GM19452 (cell line): Measurements from ENCODE around the gene HDGF.

Experiments
- ATAC-seq: cut with Tn5 transposase; IDR thresholded peaks from one replicate; pipeline ENCODE4 v1.9.1; 2021; ENCODE audit not compliant: unreplicated experiment

The HDGF gene

DNA sequence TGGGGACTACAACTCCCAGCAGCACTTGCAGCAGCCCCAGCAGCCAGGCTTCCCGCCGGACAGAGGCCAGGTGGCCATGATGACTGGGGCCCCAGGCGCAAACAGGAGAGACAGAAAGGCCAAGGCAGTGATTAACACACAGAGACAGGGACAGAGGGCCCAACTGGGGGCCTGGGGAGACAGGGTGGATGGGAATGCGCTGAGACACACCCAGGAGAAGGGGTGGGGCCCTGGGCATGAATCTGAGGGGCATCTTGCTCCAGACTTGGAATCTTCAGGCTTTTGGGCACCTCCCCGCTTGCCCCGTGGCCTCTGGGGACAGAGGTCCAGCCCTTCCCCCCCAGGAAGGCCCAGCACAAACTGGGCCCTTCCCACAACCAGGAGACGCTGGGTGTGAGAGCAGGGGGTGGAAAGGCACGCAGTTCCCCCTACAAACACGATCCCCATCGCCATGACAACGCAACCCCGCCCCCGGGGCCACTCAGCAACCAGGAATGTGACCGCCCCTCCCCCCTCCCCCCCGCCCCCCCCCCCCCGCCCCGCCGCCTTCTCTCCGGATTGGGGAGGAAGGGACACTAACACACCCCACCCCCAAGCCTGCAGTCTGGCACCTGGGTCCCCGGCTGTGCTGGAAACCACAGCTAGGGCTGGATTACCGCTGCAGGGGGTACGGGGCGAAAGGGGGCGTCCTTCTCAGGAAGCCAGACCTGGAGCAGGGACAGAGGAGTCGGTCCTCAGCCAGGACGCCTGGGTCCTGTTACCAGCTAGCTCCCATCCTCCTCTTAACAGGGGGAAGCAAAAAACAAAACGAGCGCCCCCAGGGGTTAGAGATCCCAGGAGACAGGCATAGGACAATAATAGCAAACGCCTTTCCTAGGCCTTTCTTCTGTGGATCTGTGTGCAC lies 4.5 kb downstream of the HDGF start:
- no peak for ATAC-seq

DNA sequence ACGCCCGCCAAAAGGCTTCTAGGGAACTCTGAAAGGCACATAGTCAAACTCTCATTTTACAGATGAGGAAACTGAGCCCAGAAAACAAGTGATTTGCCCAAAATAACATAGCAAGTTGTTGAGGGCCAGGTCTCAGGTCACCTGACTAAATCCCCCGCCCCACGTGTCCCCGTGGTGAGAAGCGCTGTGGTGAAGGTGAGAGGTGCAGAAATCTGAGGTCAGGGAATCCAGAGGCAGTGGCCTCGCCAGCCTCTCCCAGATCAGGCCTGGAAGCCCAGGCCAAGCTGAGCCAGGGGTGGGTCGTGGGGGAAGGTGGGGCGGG lies 5.1 kb downstream of the HDGF start:
- ATAC-seq, result no peak

DNA sequence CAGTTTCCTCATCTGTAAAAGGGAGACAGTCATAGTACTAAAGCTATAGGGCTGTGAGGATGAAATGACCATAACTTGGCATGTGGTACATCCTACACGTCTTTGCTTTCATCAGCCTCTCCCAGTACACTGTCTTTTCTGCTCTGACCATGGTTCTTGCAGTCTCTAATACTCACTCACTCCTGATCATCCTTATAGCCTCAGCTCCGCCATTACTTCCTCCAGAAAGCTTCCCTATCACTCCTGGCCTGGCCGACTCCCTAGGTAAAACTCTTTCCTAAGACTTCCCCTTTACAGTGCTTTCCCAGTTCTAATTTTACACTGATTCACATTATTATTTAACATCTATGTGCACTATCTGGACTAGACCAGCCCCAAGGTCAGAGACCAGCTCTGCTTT lies 5.6 kb downstream of the HDGF start:
- ATAC-seq, result no peak

DNA sequence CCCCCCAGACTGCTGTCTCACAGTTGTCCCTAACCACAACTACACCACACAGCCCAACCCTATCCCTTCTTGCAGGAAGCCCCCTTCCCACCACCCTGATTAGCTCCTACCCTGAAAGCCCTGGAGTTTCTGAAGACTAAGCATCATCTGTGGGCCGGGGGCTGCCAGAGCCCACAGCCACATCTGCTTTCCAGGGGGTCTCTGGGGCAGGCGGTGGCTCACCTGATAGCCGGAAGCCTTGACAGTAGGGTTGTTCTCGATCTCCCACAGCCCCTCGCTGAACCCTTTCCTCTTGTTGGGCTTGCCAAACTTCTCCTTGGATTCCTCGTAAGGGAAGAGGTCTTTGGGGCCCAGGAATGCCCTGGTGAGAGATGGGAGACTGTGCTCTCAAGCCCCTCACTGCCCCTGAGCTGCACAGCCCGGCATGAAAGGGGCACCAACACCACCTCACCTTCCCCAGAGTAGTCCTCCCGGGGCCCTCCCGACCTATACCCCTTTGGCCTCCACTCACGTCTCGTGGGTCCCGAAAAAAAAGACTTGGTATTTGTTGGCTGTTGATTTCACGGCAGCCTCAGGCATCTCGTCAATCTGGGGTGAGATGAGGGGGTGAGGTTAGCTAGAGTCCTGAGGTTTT lies 6.6 kb downstream of the HDGF start:
- no peak for ATAC-seq

DNA sequence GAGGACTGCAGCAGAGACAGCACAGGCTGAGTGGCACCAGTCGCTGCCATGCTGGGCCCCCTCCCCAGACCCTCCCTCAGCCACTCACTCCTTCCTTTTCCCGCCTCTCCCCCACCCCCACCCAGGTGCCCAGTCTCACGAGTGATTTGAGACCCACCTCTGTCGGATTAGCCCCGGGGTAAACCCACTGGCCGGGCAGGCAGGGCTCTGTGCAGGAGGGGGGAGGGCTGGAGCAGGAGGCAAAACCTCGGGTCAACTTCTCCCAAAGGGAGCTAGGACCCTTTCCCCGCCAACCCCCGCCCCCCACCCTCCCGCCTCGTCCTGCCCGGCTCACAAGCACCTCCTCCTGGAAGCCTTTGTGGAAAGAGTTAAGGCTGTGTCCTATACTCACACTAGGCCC lies 7.1 kb downstream of the HDGF start:
- no peak for ATAC-seq

DNA sequence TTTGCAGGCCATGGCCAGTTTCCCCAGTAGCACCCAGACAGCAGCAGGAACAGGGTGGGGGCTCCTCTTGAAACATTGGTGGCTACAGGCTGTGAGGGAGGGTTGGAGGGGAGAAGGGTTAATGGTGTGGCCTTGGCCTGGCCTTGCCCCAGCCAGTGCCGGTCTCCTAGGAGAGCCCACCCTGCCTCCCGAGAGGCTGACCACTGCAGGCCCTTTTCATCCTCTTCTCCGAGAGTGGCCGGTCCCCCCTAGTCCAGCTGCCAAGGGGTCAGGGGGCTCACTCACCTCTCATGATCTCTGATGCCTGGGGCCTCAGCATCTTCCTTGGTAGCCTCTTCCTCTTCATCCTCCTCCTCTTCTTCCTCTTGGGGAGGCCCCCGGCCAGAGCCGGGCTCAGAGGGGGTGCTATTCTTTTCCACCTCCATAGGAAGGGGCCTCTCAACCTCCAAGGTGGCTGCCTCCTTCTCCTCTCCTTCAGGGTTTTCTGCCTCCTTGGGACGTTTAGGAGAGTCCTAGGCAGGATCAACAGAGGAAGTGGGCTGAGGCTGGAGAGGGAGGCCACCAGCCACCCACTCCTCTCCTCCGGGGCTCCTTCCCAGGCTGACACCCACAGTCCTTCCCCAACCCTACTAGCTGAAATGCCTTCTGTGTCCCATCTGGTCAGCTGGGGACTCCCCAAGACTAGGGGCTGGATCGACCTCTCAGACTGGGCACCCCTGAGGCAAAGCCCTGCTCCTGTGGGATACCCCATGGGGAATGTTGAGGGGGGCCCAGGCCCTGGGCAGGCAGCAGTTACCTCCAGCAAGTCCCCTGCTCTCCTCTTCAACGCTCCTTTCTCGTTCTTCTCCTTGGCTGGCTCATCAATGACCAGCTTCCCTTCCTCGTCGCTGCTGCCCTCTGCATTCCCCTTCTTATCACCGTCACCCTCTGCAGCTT lies 7.8 kb downstream of the HDGF start:
- ATAC-seq, result no peak

DNA sequence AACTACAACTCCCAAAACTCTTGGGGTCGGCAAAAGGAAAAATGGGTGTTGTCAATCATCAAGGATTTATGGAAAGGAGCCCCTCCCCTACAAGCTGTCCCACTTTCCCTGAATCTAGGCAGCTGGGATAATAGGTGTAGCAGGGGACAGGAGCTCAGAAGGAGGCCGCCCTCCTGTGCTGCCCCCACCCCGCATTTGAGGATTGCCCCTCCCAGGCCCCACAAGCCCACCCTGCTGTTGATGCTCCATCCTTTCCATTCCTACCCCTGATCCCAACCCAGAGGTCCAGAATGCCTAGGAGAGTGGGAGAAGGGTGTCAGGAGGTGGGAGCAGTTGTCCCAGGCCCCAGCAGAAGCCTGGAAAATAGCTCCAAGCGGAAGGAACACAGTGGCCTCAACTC lies 8.7 kb downstream of the HDGF start:
- no peak for ATAC-seq

DNA sequence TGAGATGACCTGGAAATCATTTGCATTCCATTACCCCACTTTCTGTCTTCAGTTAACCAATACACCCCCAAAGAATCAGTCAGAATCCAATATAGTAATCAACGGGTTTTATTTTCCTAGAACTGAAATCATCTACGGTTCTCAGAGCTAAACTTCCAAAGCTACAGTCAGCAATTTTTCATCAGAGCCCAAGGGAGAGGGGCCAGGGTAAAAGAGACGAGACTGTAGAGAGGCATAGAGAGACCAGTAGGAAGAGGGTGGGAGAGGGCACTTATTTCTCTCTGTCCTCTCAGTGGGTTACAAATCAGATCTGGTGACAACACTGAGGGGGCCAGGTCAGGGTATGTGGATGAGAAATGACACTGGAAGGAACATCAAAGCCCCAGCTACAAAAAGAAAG lies 9.5 kb downstream of the HDGF start:
- ATAC-seq, result no peak

DNA sequence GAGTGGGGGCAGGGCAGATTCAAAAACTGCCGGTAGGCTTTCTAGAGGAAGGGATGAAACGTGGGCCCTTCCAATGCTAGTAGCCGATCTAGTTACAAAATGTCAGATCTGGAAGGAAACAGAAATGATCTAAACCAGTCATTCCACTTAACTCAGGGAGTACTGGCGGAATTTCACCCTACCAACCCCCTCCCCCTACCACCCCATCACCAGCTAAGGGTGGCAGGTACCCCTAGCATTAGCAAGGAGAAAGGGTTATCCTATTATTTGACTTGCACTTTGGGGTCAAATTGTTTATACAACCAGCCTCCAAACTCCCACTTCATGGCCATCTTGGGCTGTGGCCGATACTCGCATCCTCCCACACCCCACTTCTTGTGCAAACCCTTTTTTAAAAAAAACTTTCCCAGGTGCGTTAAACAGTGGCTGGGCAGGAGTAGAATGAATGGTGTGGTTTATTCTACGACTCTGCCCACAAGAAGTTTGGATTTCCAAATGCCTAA lies 9.9 kb downstream of the HDGF start:
- no peak for ATAC-seq

DNA sequence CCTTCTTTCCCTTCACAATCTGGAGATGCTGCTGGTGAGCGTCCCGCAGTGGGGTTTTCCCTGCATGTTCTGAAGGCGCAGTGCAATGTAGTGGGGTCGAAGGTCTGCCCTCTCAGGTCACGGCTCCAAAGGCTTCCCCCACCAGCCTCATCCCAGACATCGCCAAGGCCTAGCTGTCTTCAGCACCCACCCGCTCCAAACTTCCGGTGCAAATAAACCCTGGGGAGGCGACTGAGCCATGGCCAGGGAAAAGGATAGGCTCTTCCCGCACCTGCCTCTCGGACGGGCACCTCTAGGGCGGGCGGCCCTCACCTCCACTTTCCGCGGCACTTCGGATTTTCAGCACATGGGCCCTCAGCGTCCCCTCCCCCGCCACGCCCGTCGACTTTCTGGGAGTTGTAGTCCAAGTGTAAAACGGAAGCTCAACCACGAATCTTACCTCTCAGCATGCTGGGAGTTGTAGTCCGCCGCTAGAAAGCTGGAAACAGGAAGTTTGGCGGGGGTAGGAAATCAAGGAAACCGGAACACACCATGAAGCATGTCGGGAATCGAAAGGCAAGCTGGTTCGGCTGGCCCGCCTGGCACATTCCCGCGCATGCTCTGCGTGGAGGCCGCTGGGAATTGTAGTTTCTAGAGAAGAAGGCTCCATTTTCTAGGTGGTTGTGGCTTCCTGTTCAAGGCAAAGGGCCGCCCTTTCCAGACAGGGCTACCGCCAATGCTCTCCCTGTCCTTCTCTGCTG lies 10.6 kb downstream of the HDGF start, which contains the start of gene MRPL24:
Gene MRPL24 (minus strand): TSS at position 348 of the 740 bp plus-strand sequence. CDS start 2,384 bp downstream, outside the sequence.
- peak; percentile 83 for ATAC-seq

DNA sequence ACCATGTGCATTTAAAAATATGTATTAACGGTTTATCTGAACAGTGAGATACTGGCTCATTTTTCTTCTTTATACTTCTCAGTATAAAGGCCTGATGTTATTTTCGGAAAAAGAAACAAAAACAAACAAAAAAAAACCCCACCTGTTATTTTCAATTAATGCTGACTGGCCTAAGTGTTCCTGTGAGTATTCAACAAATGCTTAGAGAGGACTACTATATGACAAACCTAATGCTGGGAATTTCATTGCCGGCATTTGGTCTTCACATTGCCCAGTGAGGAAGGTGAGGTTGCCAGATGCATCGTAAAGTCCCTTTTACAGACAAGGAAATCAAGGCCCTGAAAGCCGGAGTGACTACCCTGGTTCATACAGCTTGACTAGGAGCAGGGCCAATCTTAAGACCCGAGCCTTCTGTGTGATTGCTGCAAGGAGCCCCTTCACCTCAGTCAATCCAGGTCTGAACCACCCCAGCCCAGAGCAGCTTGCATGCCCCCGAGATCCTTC lies 11.2 kb downstream of the HDGF start:
- ATAC-seq, result no peak

DNA sequence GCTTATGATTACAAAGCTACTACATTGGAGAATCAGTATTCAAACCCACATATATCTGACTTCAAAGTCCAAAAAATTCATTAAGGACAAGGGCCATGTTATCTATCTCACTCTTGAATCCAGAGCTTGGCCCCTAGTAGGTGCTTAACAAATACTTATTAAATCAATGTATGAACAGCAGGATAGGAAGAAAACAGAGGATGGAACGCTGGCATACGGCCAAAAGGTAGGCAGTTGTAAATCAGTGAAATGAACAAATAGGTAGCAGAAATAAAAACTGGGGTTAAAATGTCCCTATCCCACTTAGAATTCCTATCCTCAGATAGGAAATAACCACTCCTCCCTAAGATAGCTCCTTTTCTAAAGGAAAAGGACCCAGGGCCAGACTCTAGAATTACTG lies 12.6 kb downstream of the HDGF start:
- ATAC-seq, result no peak

DNA sequence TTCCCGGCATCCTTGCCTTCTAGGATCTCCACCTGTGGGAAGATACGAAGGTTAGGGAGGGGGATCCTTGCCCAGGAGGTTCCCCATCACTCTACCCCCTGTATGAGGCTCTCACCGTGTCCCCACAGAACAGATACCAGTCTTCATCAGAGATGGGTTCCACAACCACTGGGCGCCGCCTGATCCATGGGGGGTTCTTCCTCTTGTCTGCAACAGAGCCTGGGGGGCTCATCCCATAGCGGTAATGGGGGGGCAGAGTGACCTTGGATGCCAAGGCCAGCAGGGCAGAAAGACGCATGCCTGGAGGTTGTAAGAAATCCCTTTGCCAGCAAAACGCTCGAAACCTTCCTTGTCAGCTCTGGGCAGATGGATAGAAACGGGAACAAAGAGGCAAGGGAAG lies 13.1 kb downstream of the HDGF start:
- no peak for ATAC-seq

DNA sequence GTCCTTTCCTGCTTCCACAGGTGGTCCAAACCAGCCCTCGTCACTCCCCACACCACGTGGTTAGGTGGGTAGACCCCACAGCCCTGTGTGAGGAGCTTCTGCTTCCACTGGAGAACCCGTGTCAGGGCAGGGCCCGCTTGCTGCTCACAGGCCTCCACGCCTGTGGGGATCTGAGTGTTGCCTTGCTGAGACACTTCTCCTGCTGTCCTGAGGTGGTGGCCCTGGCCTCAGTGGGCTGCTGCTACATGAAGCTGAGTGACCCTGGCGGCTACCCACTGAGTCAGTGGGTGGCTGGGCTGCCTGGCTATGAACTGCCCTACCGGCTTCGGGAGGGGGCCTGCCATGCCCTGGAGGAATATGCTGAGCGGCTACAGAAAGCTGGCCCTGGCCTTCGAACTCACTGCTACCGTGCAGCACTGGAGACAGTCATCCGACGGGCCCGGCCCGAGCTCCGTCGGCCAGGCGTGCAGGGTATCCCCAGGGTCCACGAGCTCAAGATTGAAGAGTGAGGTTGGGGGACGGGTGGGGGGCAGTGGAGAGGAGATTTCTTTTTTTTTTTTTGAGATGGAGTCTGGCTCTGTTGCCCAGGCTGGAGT lies 17.4 kb downstream of the HDGF start:
- ATAC-seq, result no peak

DNA sequence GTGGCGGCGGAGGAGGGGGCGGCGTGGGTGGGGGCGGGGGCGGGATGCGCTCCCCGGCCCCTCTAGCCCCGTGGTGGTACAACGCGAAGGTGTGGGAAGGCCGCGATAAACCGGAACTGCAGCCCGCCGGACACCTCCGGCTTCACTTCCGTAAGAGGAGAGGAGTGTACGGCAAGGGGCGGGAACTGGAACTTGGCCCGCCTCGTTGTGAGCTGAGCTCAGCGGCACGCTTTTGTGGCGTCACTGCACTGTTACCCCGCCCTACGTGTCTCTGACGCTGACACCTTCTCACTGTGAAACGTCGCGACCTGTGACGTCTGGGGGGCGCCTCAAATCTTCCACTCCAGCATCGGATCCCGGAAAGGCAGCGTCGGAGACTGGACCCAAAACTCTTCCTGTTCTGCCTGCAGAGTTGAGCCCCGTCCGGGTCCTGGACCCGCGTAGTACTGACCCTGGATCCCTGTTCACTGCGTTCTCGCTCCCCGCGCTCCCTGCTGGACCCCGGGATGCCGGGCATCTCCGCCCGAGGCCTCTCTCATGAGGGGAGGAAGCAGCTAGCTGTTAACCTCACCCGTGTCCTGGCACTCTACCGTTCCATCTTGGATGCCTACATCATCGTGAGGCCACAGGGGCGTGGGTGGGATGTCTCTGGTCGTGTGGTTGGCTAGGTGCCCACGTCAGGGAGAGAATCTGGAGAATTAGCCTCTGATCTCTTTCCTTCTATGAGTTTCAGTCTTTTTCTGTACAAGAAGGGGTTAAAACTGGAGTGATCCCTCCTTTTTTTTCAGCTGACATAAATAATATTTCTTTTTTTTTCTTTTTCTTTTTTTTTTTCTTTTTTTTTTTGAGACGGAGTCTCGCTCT lies 22.6 kb downstream of the HDGF start, which contains the start of gene ISG20L2:
Gene ISG20L2 (minus strand): TSS at position 168 of the 864 bp plus-strand sequence. CDS start 1,114 bp downstream, outside the sequence.
- ATAC-seq, result peak; percentile 90

DNA sequence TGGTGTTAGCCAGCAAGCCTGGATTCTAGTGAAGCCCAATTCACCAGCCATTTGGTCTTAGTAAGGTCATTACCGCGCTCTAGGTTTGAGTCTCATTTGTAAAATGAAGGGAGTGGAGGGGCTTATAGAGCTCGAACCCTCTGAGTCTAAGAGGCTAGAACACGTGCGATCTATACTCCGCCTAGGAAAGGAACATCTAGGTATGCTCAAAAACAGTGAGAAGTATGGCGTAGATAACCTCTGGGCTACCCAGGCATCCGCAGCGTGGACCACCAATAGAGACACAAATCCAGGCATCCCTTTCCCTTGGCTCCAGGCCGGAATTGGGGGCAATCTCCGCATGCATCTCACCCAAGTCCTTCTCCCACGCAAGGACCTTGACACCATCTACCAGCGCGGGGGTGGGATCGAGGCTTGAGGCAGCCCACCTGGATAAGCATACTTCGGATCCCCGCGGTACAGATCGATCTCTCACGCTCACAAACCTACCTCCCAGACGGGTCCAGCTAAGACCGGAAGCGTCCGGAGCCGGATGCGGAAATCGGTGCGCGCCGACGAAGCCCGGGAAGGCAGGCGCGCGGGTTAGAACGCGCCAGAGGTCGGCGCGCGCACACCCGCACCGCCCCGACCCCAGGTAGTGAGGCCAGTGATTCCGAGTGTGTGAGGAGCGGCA lies 23.4 kb downstream of the HDGF start, which contains the start of gene METTL25B:
Gene METTL25B (plus strand): TSS at position 544 of the 673 bp plus-strand sequence. CDS start 636 bp downstream, outside the sequence.
- peak; percentile 53 for ATAC-seq

DNA sequence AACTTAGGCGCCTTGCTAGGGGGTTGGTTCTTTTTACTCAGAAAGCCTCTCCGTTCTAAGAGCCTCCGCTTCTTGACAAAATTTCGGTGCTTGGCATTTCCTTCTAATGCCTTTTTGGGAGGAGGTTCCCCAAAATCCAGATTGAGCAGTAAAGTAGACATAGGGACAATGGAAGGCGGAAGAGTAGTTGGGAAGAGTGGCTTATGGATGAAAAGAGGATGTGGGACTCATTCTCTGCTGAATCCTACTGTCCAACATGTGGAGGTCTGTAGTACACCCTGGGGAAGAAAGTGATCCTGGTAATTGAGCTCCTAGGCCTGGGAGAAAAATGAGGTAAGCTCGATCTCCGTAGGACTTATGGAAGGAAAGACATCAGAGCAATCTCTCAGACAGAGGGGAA lies 24.0 kb downstream of the HDGF start:
- ATAC-seq, result no peak

DNA sequence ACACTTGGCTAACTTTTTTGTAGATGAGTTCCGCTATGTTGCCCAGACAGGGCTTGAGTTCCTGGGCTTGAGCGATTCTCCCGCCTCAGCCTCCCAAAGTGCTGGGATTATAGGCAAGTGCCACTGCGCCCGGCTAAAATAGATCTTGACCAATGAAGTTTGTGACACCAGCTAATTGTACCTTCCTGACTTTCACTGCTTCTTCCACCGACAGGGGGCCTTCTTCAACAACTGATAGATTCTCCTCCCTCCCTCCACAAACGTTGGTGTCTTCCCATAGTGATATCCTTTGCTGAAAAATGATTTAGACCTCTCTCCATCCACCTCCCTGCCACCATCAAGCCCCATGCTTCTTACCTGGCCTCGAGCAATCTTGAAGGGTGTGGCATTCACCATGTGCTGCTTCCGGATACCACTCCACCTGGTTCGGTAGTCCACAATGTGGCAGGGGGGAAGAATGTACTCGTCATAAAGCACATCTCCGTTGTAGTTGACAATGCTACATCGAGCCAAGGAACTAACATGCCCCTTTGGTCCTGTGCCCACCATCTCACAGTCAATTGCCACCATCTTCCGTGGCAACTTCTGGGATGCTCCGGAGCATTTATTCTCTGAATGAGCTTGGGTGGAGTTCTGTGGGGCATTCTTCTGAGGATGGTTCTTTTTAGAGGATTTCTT lies 24.8 kb downstream of the HDGF start:
- no peak for ATAC-seq
